ENCODE results near the gene KYNU. TPM values are rescaled to one million over a fixed set of nuclear protein-coding genes. Genes with fewer than 3 reads are reported as not detected.

KYNU gene
- total RNA-seq, 1 donor from 2014 or later: not detected

DNA sequence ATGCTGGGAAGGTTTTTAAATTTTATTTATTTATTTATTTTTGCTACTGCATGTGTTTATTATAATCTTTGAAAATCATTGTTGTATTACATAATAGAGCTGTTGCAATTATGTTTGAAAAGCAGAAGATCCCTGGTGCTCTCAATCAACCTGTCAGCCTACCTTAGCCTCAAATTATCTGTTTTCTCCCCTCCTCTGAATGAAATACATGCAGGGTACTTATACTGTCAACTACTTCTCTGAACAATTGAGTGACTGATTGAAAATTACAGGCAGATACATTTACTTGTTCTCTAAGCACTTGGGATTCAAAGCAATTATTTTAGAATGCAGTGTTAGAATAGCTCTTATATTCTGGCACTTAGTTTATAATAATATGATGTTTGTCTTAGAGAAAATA lies 8.1 kb downstream of the KYNU start:
- H3K4me3 Mint-ChIP-seq: no peak overlapping the region
- H3K4me1 ChIP-seq: no peaks in the 10 kb centered on the region
- H4K20me1 ChIP-seq (ENCODE audit: low read depth): no peaks in the 10 kb centered on the region
- no peaks in the 10 kb centered on the region for H3K27me3 Mint-ChIP-seq (ENCODE audit: insufficient read depth, low read depth)
- TF ChIP-seq EZH2phosphoT487 (IDR thresholded peaks at IDR 0.05) (no peak), EZH2 (IDR thresholded peaks at IDR 0.05) (no peak)
- TF ChIP-seq, protein P1, sequence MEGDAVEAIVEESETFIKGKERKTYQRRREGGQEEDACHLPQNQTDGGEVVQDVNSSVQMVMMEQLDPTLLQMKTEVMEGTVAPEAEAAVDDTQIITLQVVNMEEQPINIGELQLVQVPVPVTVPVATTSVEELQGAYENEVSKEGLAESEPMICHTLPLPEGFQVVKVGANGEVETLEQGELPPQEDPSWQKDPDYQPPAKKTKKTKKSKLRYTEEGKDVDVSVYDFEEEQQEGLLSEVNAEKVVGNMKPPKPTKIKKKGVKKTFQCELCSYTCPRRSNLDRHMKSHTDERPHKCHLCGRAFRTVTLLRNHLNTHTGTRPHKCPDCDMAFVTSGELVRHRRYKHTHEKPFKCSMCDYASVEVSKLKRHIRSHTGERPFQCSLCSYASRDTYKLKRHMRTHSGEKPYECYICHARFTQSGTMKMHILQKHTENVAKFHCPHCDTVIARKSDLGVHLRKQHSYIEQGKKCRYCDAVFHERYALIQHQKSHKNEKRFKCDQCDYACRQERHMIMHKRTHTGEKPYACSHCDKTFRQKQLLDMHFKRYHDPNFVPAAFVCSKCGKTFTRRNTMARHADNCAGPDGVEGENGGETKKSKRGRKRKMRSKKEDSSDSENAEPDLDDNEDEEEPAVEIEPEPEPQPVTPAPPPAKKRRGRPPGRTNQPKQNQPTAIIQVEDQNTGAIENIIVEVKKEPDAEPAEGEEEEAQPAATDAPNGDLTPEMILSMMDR (IDR thresholded peaks at IDR 0.05): no peak
- no peak for DNase-seq (ENCODE audit: low spot score)
- H3K36me3 Mint-ChIP-seq: no peaks in the 10 kb centered on the region
- no peak overlapping the region for H3K4me2 ChIP-seq
- H3K4me3 ChIP-seq: no peak overlapping the region
- H3K79me2 ChIP-seq (ENCODE audit: low read depth): no peaks in the 10 kb centered on the region
- H3F3A ChIP-seq (ENCODE audit: low read depth): no peaks in the 10 kb centered on the region
- no peaks in the 10 kb centered on the region for H3K27me3 ChIP-seq
- H3K27ac Mint-ChIP-seq: no peak overlapping the region
- H2AFZ ChIP-seq (replicated peaks): no peak overlapping the region
- no peaks in the 10 kb centered on the region for H3K9me3 ChIP-seq (ENCODE audit: low read depth)
- no peak overlapping the region for H3K9ac ChIP-seq
- H3K4me1 Mint-ChIP-seq: no peaks in the 10 kb centered on the region
- H3K9me3 Mint-ChIP-seq: no peaks in the 10 kb centered on the region
- no peaks in the 10 kb centered on the region for H3K36me3 ChIP-seq
- no peak overlapping the region for H3K27ac ChIP-seq

DNA sequence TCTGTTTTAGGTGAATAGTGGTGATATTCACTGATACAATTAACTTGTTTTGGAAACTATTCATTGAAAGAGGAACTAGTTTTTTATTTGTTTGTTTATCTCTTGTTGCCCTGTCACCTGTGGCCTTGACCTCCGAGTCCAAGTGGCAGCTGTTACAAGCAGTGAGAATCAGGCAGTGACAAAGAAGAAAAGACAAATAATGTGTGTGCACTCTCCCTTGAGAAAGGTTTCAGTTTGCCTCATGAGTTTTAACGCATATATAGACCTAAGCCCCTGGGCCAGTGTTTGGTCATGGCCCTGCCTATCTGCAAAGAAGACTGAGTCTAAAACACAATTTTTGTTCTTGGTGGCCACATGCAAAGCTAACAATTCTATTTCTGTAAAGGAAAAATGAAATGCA lies 15.3 kb downstream of the KYNU start:
- no peak overlapping the region for H3K9ac ChIP-seq
- no peaks in the 10 kb centered on the region for H3F3A ChIP-seq (ENCODE audit: low read depth)
- Mint-ChIP-seq H3K4me3 (no peak overlapping the region), H3K27ac (no peak overlapping the region), H3K9me3 (no peaks in the 10 kb centered on the region), H3K4me1 (no peaks in the 10 kb centered on the region), H3K36me3 (no peaks in the 10 kb centered on the region), H3K27me3 (ENCODE audit: insufficient read depth, low read depth) (no peaks in the 10 kb centered on the region)
- no peaks in the 10 kb centered on the region for H4K20me1 ChIP-seq (ENCODE audit: low read depth)
- no peak for DNase-seq (ENCODE audit: low spot score)
- TF ChIP-seq EZH2phosphoT487 (IDR thresholded peaks at IDR 0.05) (no peak), EZH2 (IDR thresholded peaks at IDR 0.05) (no peak)
- TF ChIP-seq, protein P1 (IDR thresholded peaks at IDR 0.05): no peak
- H3K9me3 ChIP-seq (ENCODE audit: low read depth): no peaks in the 10 kb centered on the region
- H3K4me1 ChIP-seq: no peaks in the 10 kb centered on the region
- no peaks in the 10 kb centered on the region for H3K27me3 ChIP-seq
- no peak overlapping the region for H3K27ac ChIP-seq
- H3K79me2 ChIP-seq (ENCODE audit: low read depth): no peaks in the 10 kb centered on the region
- H3K4me3 ChIP-seq: no peak overlapping the region
- H3K36me3 ChIP-seq: no peaks in the 10 kb centered on the region
- no peak overlapping the region for H2AFZ ChIP-seq (replicated peaks)
- H3K4me2 ChIP-seq: no peak overlapping the region

DNA sequence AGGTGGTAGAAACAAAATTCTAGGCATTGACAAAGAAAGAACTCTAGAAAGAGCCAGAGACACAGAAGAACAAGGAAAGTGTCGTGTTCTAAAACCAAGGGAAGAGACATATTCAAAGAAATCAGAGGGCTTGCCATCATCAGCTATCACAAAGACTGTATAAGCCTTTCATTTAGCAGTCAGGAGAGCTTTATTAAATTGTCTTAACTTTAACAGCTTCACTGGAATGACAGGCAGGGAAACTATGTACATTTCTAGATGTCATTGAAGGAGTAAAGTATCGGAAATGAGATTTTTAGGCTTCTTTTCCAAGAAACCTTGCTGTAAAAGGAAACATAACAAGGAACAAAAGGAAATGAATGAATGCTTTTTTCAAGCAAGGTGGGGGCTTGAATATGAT lies 15.8 kb downstream of the KYNU start:
- Histone ChIP-seq H3K36me3 (no peaks in the 10 kb centered on the region), H3K4me3 (no peak overlapping the region), H3K9me3 (ENCODE audit: low read depth) (no peaks in the 10 kb centered on the region), H3K27me3 (no peaks in the 10 kb centered on the region), H3K9ac (no peak overlapping the region), H3K4me1 (no peaks in the 10 kb centered on the region), H4K20me1 (ENCODE audit: low read depth) (no peaks in the 10 kb centered on the region), H3F3A (ENCODE audit: low read depth) (no peaks in the 10 kb centered on the region), H3K27ac (no peak overlapping the region), H3K79me2 (ENCODE audit: low read depth) (no peaks in the 10 kb centered on the region), H2AFZ (replicated peaks) (no peak overlapping the region), H3K4me2 (no peak overlapping the region)
- DNase-seq (ENCODE audit: low spot score): no peak
- H3K4me1 Mint-ChIP-seq: no peaks in the 10 kb centered on the region
- no peaks in the 10 kb centered on the region for H3K36me3 Mint-ChIP-seq
- no peak for TF ChIP-seq EZH2phosphoT487 (IDR thresholded peaks at IDR 0.05)
- TF ChIP-seq, protein P1 (IDR thresholded peaks at IDR 0.05): no peak
- no peak for TF ChIP-seq EZH2 (IDR thresholded peaks at IDR 0.05)
- H3K9me3 Mint-ChIP-seq: no peaks in the 10 kb centered on the region
- H3K27me3 Mint-ChIP-seq (ENCODE audit: insufficient read depth, low read depth): no peaks in the 10 kb centered on the region
- no peak overlapping the region for H3K4me3 Mint-ChIP-seq
- H3K27ac Mint-ChIP-seq: no peak overlapping the region

Data from neural progenitor cell (in vitro differentiated cells).